Stimulated activated CD8-positive, alpha-beta memory T cell treated with anti-CD3 and anti-CD28 coated beads, Interleukin-12 subunit alpha, Interleukin-12 subunit beta, amount 100 ng/mL, for 1 hour (primary cell): Measurements from ENCODE around the gene BTBD2.

Experiments used
- DNase-seq: peaks from one replicate; pipeline ENCODE4 v3.0.0-alpha.2; 2020; ENCODE audit warnings: low read depth

Gene BTBD2

GRCh38 chr19:2050991-2051772 is 35.7 kb upstream of the BTBD2 start, which contains the start of gene MKNK2:
TSS of gene MKNK2 (minus strand) at chr19:2051244. CDS start at chr19:2050851, 393 bp downstream.
- peak; percentile 94 for DNase-seq

- DNase-seq = no peak
Measured at GRCh38 chr19:2050349-2050990, 35.0 kb upstream of the BTBD2 start.

GRCh38 chr19:2049741-2050348 is 34.3 kb upstream of the BTBD2 start:
- no peak for DNase-seq

GRCh38 chr19:2048959-2049740 is 33.6 kb upstream of the BTBD2 start:
- no peak for DNase-seq

DNA sequence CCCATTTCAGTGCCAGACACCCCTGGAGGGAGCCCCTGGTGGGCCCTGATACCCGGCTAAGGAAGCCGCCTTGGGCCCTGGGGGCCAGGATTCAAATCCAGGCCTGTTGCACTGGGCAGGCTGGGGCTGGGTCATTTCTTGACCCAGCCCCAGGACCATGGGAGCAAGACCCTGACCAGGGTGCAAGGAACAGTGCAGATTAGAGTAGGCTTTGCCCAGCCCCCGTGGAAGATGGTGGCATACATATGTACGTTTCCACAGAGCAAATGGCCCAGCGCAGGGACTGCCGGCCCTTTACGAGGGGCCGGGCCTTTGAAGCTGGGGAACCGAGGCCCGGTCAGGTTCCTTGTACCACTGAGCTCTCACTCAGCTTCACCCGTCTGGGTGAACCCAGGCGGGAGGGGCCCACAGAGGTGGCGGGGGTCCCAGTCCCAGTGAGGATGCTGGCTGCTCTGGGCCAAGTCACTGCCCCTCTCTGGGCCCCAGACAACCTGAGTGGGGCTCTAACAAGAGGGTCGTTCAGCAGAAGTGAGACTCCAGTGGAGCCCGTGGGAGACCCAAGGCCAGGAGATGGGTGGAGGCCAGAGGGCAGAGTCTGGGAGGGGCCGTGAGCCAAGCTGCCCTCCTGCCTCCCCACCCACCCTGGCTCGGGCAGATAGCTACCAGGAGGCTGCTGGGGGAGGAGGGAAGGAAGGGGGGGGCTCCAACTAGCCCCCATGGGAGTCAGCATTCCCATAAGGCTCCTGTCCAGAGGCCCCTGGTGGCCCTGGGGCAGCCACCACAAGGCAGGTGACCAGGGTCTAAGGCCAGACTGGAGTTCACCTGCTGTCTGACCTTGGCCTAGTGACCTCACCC is 32.8 kb upstream of the BTBD2 start:
- no peak for DNase-seq

DNA sequence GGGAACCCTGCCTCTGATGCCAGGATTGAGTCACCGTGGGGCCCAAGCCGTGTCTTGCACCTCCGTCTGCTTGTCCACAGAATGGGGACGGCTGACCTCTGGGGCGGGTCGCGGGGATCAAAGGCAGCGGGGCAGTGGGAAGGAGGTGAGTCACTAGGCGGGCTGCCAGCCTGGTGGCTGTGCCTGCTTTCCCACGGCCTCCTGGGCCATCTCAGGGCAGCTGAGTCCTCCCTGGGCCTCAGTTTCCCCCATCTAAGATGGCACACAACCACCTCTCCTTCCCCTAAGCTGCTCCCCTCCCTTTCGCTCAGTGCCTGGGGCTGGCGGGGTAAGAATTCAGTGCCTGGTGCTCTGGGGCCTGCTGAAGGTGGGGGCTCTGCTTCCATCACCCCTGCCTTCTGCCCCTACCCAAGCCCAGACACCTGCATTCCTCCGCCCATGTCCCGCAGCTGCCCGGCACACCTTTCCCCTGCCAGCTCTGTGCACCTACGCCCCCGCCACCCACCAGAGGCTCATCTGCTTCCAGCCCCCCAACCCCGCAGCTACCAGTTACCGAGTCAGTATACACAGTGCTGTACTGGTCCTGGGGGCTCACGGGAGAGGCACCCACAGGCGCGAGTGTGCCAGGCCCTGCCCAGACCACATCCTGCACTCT is 32.1 kb upstream of the BTBD2 start:
- no peak for DNase-seq

GRCh38 chr19:2047076-2047448 is 31.5 kb upstream of the BTBD2 start:
- DNase-seq = no peak

DNA sequence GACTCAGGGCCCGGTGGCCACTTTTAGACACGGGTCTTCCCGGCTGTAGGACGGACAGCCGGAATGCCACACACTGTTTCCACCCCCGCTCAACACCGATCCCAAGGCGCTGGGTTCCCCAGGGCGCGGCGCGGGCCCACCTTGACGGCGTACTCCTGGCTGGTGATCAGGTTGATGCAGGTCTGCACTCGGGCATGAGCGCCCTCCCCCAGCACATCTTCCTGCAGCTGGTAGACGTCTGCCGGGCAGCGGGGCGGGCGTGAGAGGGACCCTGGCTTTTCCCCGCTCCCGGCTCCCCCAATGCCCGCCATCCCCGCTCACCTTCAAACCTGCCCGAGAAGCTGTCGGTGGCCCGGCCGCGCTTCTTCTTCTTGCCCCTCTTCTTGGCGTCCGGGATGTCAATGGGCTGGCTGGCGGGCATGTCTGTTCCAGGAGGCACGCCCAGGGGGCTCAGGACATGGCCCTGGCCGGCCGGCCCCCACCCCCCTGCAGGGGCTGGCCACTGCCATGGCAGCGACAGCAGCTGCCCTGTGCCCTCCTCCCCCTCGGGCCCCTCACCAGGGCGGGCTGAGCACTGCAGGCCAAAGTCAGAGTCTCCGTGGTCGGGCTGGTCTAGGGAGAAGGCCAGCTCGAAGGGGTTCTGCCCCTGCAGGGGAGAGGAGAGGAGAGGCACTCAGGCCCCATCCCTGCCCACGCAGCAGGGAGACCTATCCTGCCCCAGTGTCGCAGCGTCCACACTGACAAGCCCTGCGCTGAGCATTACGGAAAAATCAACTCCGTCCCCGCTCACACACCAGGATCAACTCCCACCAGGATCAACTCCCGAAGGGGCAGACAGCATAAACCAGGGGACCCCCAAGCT is 30.8 kb upstream of the BTBD2 start:
- no peak for DNase-seq

- no peak for DNase-seq
Measured at GRCh38 chr19:2045501-2046045, 30.1 kb upstream of the BTBD2 start.

- DNase-seq = no peak
Measured at GRCh38 chr19:2044709-2045500, 29.4 kb upstream of the BTBD2 start.

DNA sequence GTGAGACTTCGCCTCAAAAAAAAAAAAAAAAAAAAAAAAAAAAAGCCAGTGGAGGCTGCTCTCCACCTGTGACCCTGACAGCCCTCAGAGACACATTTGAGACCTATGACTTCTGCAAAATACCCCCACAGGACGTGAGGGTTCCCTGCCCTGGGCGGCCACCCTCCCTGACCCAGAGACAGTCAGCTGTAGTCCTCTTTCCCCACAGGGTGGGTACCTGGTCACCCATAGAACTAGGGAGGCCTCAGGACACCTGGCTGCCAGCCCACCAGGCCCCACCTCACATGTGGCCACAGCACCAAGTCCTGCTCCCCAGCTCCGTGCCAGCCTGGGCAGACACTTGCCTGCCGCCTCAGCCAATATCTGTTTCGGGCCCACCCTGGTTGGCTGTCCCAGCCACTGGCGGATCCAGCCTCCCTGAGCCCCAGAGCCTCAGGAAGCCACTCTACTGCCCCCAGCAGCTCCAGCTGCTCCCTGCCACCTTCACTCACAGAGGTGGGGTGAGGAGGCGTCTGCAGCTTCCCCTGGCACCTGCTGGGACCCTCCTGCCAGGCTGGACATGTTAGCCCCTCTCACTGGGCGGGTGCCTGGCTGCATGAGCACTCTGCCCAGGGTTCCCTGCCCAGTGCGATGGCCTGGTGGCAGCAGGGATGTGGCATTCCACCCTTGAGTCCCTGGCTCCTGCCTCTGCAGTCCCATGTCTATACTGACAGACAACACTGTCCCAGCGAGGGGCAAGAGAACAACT is 28.6 kb upstream of the BTBD2 start:
- DNase-seq = no peak

- DNase-seq = no peak
Measured at GRCh38 chr19:2043251-2043641, 27.7 kb upstream of the BTBD2 start.

DNA sequence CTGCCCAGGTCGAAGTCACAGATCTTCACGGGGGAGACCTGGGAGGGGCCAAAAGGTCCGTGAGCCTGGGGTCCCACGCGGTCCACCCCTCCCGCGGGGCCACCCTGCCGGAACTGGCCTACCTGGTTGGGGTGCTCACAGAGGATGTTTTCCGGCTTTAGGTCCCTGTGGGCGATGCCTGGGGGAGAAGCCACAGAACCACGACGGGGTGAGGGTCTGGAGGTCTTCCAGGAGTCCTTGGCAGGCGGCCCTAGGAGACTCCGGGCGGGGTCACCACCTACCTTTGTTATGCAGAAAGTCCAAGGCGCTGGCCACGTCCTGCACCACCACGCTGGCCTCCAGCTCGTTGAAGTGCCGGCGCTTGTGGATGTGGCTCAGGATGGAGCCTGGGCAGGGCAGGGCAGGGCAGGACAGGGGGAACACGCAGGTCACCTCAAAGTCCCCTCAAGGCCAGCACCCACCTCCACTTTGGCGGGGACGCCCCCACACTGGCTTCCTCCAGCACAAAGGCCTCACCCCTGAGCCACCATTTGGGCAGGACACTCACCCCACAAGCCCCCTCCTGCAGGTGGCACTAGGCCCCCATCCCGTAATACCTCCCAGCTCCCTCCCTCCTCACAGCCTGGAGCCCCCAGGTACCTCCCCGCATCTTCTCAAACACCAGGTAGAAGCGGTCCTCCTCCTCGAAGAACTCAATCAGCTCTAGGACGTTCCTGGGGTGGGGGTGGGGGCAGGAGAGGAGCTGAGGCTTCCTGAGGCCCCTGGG is 27.2 kb upstream of the BTBD2 start:
- no peak for DNase-seq

DNA sequence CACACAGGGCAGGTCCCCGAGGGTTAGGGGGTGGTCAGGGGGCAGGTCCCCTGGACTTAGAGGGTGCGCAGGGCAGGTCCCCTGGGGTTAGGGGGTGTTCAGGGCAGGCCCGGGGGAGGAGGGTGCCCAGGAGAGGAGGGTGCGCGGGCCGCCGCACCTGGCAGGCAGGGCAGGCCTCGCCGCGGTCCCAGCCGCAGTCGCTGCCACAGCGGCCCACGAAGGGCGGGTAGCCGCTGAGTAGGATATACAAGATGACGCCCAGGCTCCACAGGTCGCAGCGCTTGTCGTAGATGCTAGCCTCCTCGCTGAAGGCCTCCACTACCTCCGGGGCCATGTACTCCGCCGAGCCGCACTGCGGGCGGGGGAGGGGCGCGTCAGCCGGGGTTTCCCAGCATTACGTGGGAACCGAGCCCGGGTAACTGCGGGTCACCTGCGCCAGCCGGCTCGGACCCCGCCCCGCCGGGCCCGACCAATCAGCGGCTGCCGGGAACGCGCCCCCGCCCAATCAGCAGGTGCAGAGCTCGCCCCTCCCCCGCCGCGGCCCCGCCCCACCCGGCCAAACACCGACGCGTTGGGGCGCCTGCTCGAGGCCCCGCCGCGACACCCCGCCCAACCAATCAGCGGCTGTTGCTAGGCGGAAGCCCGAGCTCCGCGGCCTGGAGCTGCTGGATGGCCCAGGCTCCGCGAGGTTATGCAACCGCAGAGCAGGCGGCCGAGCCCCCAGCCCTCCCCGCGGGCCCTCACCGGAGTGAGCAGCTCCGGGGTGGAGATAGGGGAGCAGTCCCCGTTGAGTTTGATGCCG is 26.4 kb upstream of the BTBD2 start:
- peak; percentile 99 for DNase-seq

DNA sequence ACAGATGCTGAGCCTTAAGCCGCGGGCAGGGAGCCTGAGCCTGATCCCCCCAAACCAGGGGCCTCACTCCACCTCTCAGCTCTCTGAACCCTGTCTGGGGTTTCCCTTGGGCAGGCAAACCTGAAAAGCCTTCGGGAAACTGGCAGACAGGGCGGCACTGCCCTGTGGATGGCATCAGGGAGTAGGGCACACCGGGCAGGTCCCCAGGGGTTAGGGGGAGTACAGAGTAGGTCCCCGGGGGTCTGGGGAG is 25.8 kb upstream of the BTBD2 start:
- no peak for DNase-seq

DNA sequence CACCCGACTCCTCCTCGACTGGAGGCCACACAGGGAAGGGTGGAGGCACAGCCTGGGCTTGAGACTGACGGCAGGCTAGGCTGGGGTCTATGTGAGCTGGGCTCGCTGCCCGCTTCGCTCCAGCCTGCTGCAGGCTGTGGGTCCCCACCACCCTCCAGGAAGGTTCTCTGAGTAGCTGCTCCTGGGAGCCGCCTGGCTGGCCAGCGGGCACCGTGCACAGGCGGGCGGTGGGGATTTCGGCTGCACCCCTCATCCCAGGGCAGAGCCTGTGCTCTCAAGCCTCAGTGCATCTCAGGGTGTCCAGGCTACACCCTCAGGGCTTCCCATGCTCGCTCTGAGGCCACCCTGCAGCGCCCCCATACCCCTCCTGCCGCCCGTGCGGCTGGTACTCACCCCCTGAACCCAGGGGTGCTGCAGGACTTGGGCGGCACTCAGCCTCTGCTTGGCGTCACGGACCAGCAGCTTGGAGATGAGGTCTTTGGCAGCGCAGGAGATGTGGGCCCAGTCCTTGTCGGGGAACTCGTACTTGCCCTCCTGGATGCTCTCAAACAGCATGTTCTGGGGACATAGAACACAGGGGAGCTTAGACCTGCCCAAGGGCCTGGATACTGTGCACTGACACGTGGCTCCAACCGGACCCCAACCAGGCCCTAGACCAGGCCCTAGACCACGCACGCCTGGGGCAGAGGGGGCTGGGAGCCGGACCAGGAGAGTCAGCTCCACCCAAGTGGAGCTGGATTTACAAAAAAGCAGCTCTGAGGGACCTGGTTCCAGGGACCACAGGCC is 25.3 kb upstream of the BTBD2 start:
- no peak for DNase-seq
